Measurements from ENCODE around the gene MYH2.

The MYH2 gene

DNA sequence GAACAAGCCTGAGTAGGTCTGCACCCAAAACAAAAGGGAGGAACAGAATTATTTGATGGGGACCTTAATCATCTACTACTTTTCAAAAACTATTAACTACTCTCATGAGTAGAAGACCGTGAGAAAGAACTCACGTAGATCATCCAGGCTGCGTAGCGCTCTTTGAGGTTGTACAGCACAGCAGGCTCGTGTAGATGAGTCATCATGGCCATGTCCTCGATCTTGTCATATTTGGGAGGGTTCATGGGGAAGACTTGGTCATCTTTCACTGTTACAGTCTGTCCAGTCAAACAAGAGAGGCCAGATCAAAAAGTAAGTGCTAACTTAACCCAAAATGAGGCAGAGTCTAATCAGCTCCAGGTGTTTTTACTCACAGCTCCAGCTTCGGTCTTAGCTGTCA lies 33.4 kb downstream of the MYH2 start:
- DNase-seq (ENCODE audit: low read depth in 2 of 2) = no peak

DNA sequence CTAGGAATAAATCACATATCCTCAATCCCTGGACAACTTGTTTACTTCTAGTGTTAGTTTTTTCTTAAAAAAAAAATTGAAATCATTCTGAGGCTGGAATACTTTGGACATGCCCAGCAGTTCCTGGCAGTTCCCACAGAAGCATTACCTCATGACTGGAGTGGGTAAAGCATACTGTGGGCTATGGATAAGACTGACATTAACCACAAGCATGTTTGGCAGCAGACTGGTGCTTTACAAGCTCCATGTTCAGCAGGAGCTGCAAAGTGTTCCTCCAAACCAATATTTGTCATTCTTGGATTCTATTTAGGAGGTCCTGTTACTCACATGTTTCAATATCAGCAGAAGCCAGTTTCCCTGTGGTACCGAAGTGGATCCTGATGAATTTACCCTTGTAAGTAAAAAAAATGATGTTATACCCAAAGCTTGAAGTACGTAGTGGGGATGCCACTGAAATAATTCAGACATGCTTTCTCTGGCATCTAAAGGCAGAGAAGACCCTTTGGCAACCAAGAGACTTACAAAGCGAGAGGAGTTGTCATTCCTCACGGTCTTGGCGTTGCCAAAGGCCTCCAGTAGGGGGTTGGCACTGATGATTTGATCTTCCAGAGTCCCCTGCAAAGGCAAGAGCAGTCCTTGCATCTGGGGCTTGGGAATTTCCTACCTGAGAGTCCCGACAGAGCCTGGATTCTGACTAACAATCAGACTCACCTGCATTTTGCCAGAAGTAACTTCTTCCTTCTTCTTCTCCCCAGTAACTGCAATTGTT lies 36.0 kb downstream of the MYH2 start:
- no peak for DNase-seq (ENCODE audit: low read depth in 2 of 2)

DNA sequence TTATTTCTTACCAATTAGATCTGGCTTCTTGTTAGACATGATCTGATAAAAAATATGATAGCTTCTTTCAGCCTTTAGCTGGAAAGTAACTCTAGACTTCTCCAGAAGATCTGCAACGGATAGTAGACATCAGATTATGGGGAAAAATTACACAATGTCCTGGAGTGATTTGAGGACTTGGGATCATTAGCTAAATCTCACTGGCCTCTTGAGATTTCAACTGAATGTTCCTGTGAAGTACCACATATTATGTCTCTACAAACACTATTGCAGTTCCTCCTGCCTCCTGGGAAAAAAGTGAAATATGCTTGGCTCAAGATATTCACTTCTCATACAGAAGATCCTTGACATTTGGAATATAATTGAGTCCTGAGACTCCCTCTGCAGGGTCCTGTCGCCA lies 36.6 kb downstream of the MYH2 start:
- DNase-seq (ENCODE audit: low read depth in 2 of 2) = no peak

DNA sequence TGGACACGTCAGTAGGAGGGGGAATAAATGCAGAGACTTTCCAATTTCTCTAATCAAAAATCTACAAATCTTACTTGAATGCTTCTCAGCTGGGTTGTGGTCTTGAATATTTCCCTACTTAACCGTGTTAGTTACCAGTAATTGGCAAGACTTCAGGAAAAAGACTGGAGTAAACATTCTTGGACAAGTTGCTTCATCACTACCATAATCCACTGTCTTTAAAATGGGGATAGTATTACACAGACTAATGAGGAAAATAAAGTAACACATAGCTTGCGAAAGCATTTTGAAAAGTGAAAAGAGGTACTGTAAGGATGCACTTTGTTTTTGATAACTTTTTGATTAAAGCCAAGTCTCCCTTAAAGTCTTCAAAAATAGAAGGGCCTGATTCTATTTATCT lies 49.5 kb downstream of the MYH2 start:
- DNase-seq (ENCODE audit: low read depth in 2 of 2) = no peak

DNA sequence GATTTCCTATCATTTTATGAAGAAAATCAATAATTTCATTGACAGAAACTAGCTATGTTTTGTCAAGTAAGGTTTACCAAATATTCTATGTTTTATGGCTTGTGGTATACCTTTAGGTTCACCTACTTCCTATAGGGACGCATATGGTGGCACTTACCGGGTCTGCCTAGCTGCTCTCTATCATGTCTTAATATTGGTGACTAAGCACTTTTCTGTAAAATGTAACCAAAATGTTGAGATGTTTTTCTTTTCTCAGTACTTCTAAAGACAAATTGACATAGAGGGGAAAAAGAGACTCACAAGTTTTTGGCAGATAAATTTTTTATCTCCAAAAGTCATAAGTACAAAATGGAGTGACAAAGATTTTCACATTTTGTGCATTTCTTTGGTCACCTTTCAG lies 57.5 kb downstream of the MYH2 start:
- no peak for DNase-seq (ENCODE audit: low read depth in 2 of 2)

DNA sequence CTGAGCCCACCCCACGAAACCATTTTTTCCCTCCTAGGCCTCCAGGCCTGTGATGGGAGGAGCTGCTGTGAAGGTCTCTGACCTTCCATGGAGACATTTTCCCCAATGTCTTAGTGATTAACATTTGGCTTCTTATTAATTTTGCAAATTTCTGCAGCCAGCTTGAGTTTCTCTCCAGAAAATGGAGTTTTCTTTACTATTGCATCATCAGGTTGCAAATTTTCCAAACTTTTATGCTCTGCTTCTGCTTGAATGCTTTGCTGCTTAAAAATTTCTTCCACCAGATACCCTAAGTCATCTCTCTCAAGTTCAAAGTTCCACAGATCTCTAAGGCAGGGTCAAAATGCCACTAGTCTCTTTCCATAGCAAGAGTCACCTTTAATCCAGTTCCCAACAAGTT lies 67.2 kb downstream of the MYH2 start:
- DNase-seq (ENCODE audit: low read depth in 2 of 2) = no peak

DNA sequence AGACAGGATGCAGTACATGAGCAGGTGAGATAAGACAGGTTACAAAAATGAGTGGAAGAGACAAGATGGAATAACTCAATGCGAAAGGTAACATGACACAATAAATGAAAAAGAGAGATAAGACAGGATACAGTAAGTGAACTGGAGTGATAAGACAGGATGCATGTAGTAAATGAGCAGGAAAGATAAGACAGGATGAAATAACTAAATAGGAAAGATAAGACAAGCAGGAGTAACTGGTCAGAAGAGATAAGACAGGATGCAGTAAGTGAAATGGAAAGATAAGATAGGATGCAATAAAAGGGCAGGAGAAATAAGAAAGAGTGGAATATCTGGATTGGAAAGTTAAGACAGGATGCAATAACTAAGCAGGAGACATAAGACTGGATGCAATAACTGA lies 71.8 kb downstream of the MYH2 start:
- no peak for DNase-seq (ENCODE audit: low read depth in 2 of 2)

DNA sequence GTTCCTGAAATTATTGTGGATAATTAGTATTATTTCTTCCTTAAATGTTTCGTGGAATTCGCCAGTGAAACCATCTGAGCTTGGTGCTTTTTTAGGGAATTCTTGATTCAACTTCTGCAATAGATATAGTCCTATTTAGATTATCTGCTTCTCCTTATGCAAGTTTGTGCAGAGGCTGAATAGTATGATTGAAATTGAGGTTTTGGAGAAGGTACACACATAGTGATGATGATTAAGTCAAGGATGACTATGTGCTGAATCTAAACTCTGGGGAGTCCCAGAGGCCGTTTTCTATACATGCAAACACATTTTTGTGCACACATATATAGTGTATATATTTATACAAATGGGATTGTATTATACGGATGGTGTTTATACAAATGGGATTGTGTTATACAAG lies 74.9 kb downstream of the MYH2 start:
- no peak for DNase-seq (ENCODE audit: low read depth in 2 of 2)

DNA sequence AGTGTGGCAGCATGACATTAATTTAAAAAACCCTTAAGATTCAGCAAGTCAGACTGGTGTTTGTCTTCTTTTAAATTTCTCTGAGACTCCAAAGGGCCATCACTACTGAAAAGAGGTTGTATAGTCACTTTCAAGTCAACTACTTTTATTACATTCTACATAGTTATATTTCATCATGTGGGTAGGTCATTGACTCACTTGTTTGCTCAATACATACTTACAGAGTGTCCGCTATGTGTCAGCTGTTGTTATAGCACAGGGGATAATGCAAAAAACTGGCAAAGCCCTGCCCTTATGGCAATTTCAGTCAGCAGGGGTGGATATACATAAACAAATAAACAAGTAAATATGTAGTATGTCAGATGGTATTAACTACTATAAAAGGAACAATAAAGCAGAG lies 77.6 kb downstream of the MYH2 start:
- no peak for DNase-seq (ENCODE audit: low read depth in 2 of 2)

Data from stimulated activated CD4-positive, alpha-beta T cell treated with anti-CD3 and anti-CD28 coated beads, Interleukin-1b, Interleukin-23, amount 100 ng/mL, for 1 hour (primary cell).